ENCODE measurements around the gene PWWP2A. TPM values are rescaled to one million over a fixed set of nuclear protein-coding genes. Genes with fewer than 3 reads are reported as not detected.

The PWWP2A gene
- total RNA-seq, 1 donor from 2014 or later: 24.8 TPM

DNA sequence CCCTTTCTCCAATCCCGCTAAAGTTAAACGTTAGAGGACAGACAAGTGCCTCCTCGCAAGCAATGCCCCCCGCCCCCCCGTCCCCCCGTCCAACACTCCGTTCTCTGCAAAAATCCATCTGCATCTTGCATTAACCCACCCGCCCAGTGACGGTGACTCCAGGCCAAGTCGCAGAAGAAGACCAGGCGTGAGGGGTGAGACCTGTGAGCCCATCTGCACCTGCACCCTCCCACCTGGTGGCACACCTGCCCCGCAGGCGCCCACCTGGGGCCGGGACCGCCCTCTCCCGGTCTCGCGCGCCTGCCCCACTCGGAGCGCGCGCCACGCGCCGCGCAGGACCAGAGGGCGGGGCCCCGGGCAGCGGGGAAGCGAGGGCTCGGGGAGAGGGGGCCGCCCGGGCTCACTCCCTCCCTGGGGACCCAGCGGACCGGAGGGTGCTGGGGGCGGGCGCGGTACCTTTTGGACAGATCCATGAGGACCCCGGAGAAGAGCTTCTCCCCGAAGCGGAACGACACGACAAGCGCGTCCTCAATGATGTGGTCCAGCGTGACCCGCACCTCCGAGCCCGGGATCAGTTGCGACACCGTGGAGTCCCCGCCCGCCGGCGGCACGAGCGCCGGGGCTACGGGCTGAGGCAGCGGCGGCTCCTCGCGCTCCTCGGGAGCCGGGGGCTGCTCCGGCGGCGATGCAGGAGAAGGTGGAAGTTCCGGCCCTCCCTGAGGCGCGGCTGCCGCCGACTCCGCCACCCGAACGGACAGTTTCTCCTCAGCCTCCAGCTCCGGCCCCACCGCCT is 705 bp downstream of the PWWP2A start:
- H3K36me3 ChIP-seq (ENCODE audit: control insufficient read depth, insufficient read depth, low read length): no peaks in the 10 kb centered on the region
- no peak for DNase-seq (ENCODE audit: low read depth)
- H3K27me3 ChIP-seq (ENCODE audit: control insufficient read depth, insufficient read depth, low read length): no peaks in the 10 kb centered on the region
- TF ChIP-seq, protein P1, sequence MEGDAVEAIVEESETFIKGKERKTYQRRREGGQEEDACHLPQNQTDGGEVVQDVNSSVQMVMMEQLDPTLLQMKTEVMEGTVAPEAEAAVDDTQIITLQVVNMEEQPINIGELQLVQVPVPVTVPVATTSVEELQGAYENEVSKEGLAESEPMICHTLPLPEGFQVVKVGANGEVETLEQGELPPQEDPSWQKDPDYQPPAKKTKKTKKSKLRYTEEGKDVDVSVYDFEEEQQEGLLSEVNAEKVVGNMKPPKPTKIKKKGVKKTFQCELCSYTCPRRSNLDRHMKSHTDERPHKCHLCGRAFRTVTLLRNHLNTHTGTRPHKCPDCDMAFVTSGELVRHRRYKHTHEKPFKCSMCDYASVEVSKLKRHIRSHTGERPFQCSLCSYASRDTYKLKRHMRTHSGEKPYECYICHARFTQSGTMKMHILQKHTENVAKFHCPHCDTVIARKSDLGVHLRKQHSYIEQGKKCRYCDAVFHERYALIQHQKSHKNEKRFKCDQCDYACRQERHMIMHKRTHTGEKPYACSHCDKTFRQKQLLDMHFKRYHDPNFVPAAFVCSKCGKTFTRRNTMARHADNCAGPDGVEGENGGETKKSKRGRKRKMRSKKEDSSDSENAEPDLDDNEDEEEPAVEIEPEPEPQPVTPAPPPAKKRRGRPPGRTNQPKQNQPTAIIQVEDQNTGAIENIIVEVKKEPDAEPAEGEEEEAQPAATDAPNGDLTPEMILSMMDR (IDR thresholded peaks at IDR 0.05; ENCODE audit: insufficient read depth, low read length, poor library complexity, severe bottlenecking): no peak
- peak overlapping the region; percentile 81 for H3K4me3 ChIP-seq (ENCODE audit: low read depth, low read length)

DNA sequence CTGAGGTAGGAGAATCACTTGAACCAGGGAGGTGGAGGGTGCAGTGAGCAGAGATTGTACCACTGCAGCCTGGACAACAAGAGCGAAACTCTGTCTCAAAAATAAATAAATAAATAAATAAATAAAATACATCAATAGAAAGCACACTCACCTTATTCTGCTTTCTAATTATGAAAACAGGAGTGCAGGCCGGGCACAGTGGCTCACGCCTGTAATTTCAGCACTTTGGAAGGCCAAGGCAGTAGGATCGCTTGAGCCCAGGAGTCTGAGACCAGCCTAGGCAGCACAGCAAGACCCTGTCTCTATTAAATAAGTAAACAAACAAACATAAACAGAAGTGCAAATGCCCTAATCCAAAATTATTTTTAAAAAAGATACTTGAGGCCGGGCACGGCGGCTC is 2.3 kb downstream of the PWWP2A start:
- no peaks in the 10 kb centered on the region for H3K27me3 ChIP-seq (ENCODE audit: control insufficient read depth, insufficient read depth, low read length)
- H3K4me3 ChIP-seq (ENCODE audit: low read depth, low read length): no peak overlapping the region
- DNase-seq (ENCODE audit: low read depth): no peak
- TF ChIP-seq, protein P1 (IDR thresholded peaks at IDR 0.05; ENCODE audit: insufficient read depth, low read length, poor library complexity, severe bottlenecking): no peak
- H3K36me3 ChIP-seq (ENCODE audit: control insufficient read depth, insufficient read depth, low read length): no peaks in the 10 kb centered on the region

DNA sequence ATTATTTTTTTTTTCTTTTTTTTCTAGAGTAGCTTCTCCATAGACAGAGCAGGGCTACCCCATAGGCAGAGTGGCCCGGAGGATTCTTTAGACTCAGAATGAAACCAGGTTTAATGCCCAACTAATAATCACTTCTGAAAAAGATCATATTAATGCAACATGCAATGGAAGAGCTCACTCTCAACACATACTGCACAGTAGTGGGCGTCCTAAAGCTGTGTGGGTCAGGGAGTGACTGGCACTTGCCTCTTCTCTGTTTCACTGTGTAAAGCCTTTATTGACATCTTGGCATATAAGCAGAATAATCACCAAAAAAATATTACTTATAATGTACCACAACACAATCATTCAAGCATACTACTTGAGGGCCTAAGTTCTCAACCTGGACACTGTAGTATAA is 11.1 kb downstream of the PWWP2A start:
- DNase-seq (ENCODE audit: low read depth): no peak
- no peak overlapping the region for H3K4me3 ChIP-seq (ENCODE audit: low read depth, low read length)
- H3K27me3 ChIP-seq (ENCODE audit: control insufficient read depth, insufficient read depth, low read length): no peaks in the 10 kb centered on the region
- TF ChIP-seq, protein P1 (IDR thresholded peaks at IDR 0.05; ENCODE audit: insufficient read depth, low read length, poor library complexity, severe bottlenecking): no peak
- H3K36me3 ChIP-seq (ENCODE audit: control insufficient read depth, insufficient read depth, low read length): no peaks in the 10 kb centered on the region

DNA sequence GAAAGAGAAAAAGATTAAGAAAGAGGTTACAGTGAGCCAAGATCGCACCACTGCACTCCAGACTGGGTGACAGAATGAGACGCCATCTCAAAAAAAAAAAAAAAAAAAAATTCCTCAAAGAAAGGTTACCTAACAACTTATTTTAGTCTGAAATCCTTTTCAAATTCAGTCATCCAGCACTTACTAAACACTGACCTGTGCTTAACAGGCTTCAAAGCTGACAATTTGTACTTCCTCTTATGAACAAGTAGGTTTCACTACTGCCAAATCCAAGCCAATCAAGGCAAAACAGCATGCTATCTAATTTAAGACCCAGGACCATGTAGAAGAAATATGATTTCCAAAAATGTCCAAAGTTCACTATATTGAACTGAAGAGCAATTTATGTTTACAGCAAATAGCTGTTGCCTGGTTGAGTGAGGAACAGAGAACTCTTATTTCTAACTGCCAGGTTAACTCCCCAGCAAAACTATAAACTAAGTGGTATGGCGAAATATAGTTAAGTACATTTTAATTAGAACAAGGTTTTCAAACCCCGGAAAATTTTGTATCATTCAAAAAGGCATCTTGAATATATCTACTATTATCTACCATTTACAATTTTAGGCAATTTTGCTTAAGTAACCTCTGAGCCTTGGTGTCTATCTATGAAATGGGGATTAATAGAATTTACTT is 13.4 kb downstream of the PWWP2A start:
- Histone ChIP-seq H3K4me3 (ENCODE audit: low read depth, low read length) (no peak overlapping the region), H3K36me3 (ENCODE audit: control insufficient read depth, insufficient read depth, low read length) (no peaks in the 10 kb centered on the region), H3K27me3 (ENCODE audit: control insufficient read depth, insufficient read depth, low read length) (no peaks in the 10 kb centered on the region)
- TF ChIP-seq, protein P1 (IDR thresholded peaks at IDR 0.05; ENCODE audit: insufficient read depth, low read length, poor library complexity, severe bottlenecking): no peak
- no peak for DNase-seq (ENCODE audit: low read depth)

DNA sequence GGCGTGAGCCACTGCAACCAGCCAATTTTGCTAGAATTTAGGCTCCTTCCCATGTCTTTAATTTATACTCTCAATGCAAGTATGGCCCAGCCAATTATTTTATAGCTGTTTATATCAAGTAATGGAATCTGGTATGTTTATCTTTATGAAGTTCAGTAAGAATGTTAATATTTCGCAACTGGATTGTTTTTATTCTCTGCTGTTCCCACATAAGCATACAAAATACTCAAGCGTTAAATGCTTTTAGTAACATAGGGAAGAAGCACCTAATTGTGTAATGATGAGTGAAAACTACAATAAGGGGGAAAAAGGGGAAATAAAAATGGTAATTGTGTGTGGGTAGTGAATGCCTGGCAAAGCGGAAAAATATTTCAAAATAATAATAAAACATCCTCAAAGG is 21.3 kb downstream of the PWWP2A start:
- Histone ChIP-seq H3K4me3 (ENCODE audit: low read depth, low read length) (no peak overlapping the region), H3K36me3 (ENCODE audit: control insufficient read depth, insufficient read depth, low read length) (no peaks in the 10 kb centered on the region), H3K27me3 (ENCODE audit: control insufficient read depth, insufficient read depth, low read length) (no peaks in the 10 kb centered on the region)
- TF ChIP-seq, protein P1 (IDR thresholded peaks at IDR 0.05; ENCODE audit: insufficient read depth, low read length, poor library complexity, severe bottlenecking): no peak
- DNase-seq (ENCODE audit: low read depth): no peak
